Thyroid gland (tissue), 4 donors: Measurements from ENCODE around the gene DUOX1.

Experiments
- POLR2A ChIP-seq, 2 donors: fragments of 450-650 bp; IDR thresholded peaks; one replicate each; pipeline ENCODE4 v1.6.1; 2017; ENCODE audit warnings: antibody characterized with exemption in 2 of 2, mild to moderate bottlenecking in 2 of 2, moderate library complexity in 1 of 2
- TF ChIP-seq, protein P1 (sequence below), 6 experiments: fragments of 200-600 bp in 3 of 6; fragments of 450-650 bp in 3 of 6; sonication (generic) in 3 of 6; IDR thresholded peaks; one replicate each; pipeline ENCODE4 v1.5.1; 2016 to 2019; ENCODE audit warnings: antibody characterized with exemption in 6 of 6, mild to moderate bottlenecking in 2 of 6, inconsistent platforms in 1 of 6, moderate library complexity in 1 of 6

DNA sequence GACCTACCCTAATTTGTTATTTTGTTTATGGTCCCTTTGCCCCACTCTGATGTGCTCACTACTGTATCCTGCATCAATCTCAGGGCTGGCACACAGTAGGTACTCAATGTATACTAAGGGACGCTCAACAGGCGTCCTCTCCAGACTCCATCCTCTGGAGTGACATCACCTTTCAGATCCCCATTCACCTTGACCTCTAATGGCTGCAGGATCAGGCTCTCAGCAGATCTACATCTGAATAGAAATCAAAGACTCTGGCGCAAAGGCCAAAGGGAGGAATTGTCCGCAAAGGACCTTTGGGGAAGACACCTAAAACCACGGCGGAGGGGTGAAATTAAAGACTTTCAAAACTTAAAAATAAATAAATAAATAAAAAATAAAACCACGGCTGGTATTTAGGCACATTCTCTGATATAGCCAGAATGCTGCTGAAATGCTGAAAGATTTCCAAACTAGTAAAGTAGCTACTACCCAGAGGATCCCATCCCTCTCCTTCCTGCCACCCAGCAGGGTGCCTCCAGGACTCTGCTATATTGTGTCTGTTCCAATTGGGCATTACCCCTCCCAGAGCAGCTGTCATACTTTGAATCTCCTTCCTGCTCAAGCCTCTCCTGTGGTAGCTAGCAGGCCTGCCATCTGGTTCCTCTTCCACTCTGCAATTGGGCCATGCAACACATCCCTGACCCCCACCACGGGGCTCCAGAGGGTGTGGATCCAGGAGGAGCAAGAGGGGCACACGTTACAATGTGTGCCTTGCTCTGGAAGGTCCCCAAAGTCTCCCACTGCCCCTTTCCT, 51.9 kb downstream of the DUOX1 start:
- TF ChIP-seq, protein P1, sequence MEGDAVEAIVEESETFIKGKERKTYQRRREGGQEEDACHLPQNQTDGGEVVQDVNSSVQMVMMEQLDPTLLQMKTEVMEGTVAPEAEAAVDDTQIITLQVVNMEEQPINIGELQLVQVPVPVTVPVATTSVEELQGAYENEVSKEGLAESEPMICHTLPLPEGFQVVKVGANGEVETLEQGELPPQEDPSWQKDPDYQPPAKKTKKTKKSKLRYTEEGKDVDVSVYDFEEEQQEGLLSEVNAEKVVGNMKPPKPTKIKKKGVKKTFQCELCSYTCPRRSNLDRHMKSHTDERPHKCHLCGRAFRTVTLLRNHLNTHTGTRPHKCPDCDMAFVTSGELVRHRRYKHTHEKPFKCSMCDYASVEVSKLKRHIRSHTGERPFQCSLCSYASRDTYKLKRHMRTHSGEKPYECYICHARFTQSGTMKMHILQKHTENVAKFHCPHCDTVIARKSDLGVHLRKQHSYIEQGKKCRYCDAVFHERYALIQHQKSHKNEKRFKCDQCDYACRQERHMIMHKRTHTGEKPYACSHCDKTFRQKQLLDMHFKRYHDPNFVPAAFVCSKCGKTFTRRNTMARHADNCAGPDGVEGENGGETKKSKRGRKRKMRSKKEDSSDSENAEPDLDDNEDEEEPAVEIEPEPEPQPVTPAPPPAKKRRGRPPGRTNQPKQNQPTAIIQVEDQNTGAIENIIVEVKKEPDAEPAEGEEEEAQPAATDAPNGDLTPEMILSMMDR (IDR thresholded peaks at IDR 0.05), result no peak
- TF ChIP-seq POLR2A (IDR thresholded peaks at IDR 0.05), result no peak
